Measurements from ENCODE around the gene CACNA1B. TPM values are rescaled to one million over a fixed set of nuclear protein-coding genes. Genes with fewer than 3 reads are reported as not detected.
A peak's percentile ranks its signal among the peaks of the same experiment; 100 is the strongest.

Gene CACNA1B
- polyA plus RNA-seq, 2 of the 4 experiments (the other 2 are of a cell fraction) = 0.03 to 0.06 TPM

- FAIRE-seq (no peak), ATAC-seq (no peak), DNase-seq (ENCODE audit: low read depth in 1 of 2, low spot score in 1 of 2) (no peak)
- ChIA-PET POLR2A (no interaction called here), CTCF (no interaction called here)
- H3K4me1 ChIP-seq = no peaks in the 10 kb centered on the region
- no peak overlapping the region for H3K27ac ChIP-seq
- WGBS (ENCODE audit: missing lambda C conversion rate) = 22% methylated on average over 8 of the region's 8 CpGs
- H3K4me3 ChIP-seq = no peak overlapping the region
- H3K4me2 ChIP-seq = no peak overlapping the region
- peaks cover 6% of the 10 kb centered on the region; the same call in 2 of the 3 replicates for H3K9me3 ChIP-seq
- TF ChIP-seq CBX8 (IDR thresholded peaks at IDR 0.05) = no peak
- no peak for TF ChIP-seq NFE2L2 (conservative IDR thresholded peaks at IDR 0.05; ENCODE audit: low read length)
- no peak for TF ChIP-seq JUN (IDR thresholded peaks at IDR 0.05)
Measured at GRCh38 chr9:137873408-137873807, 4.2 kb upstream of the CACNA1B start.

- POLR2A ChIA-PET = no interaction called here
- 49% methylated on average over 9 of the region's 9 CpGs for WGBS (ENCODE audit: missing lambda C conversion rate)
Measured at GRCh38 chr9:137873858-137874362, 3.7 kb upstream of the CACNA1B start.

GRCh38 chr9:137875354-137875753 lies 2.2 kb upstream of the CACNA1B start:
- Histone ChIP-seq H3K4me2 (no peak overlapping the region), H3K4me1 (no peaks in the 10 kb centered on the region), H3K9me3 (no peaks in the 10 kb centered on the region), H3K4me3 (no peak overlapping the region), H3K27ac (no peak overlapping the region)
- ChIA-PET CTCF (interaction anchor here (1.1 kb wide), 1 partner anchor 9 kb away, joined by 3 read pairs; no protein-coding TSS in a partner anchor), POLR2A (no interaction called here)
- ATAC-seq (no peak), DNase-seq (ENCODE audit: low read depth in 1 of 2, low spot score in 1 of 2) (no peak), FAIRE-seq (no peak)
- WGBS (ENCODE audit: missing lambda C conversion rate) = 53% methylated on average over 13 of the region's 14 CpGs
- no peak for TF ChIP-seq HOXB5 (CRISPR knock-in tag; IDR thresholded peaks at IDR 0.05)
- no peak for TF ChIP-seq HES2 (IDR thresholded peaks at IDR 0.05)
- no peak for TF ChIP-seq BCL3 (IDR thresholded peaks at IDR 0.05)
- no peak for TF ChIP-seq ZFP36 (IDR thresholded peaks at IDR 0.05; ENCODE audit: borderline replicate concordance, partially characterized antibody)

More at GRCh38 chr9:137873858-137874362, 3.7 kb upstream of the CACNA1B start:
- FAIRE-seq = no peak
- peaks cover under 1% of the 10 kb centered on the region; the same call in 1 of the 3 replicates for H3K9me3 ChIP-seq
- no peak for DNase-seq (ENCODE audit: low read depth in 1 of 2, low spot score in 1 of 2)
- no peaks in the 10 kb centered on the region for H3K4me1 ChIP-seq
- TF ChIP-seq MAFK (IDR thresholded peaks at IDR 0.05; ENCODE audit: partially characterized antibody) (peak; percentile 89), NFE2L2 (conservative IDR thresholded peaks at IDR 0.05; ENCODE audit: low read length) (0 out of 2 replicates have a peak, but pooled peaks have one; percentile 7), PHF8 (IDR thresholded peaks at IDR 0.05; ENCODE audit: borderline replicate concordance, low read depth) (no peak), HMGXB4 (CRISPR knock-in tag; IDR thresholded peaks at IDR 0.05; ENCODE audit: borderline replicate concordance) (no peak)
- H3K27ac ChIP-seq = no peak overlapping the region
- H3K4me2 ChIP-seq = 0 out of 3 replicates have a peak overlapping the region, but pooled peaks have one; percentile 12
- H3K4me3 ChIP-seq = no peak overlapping the region
- CTCF ChIA-PET = no interaction called here
- ATAC-seq = no peak

GRCh38 chr9:137875846-137876245 lies 1.7 kb upstream of the CACNA1B start:
- H3K27ac ChIP-seq = no peak overlapping the region
- POLR2A ChIA-PET = no interaction called here
- DNase-seq (ENCODE audit: low read depth in 1 of 2, low spot score in 1 of 2) = no peak
- no peak overlapping the region for H3K4me2 ChIP-seq
- no peak overlapping the region for H3K4me3 ChIP-seq
- FAIRE-seq = no peak
- CTCF ChIA-PET = interaction anchor here (1.1 kb wide), 1 partner anchor 8 kb away, joined by 3 read pairs; no protein-coding TSS in a partner anchor
- H3K9me3 ChIP-seq = no peaks in the 10 kb centered on the region
- 47% methylated on average over 10 of the region's 10 CpGs for WGBS (ENCODE audit: missing lambda C conversion rate)
- ATAC-seq = no peak
- H3K4me1 ChIP-seq = no peaks in the 10 kb centered on the region
- TF ChIP-seq SMC3 (IDR thresholded peaks at IDR 0.05) (no peak), CEBPB (IDR thresholded peaks at IDR 0.05) (no peak), MYC (IDR thresholded peaks at IDR 0.05; ENCODE audit: borderline replicate concordance, low read length) (no peak), E2F6 (IDR thresholded peaks at IDR 0.05; ENCODE audit: borderline replicate concordance, low read depth) (no peak), POLR2AphosphoS2 (conservative IDR thresholded peaks at IDR 0.05; ENCODE audit: low read length) (no peak), BCL3 (IDR thresholded peaks at IDR 0.05) (no peak), NFE2L2 (conservative IDR thresholded peaks at IDR 0.05; ENCODE audit: low read length) (no peak), HOXA7 (CRISPR knock-in tag; IDR thresholded peaks at IDR 0.05) (no peak), SREBF2 (IDR thresholded peaks at IDR 0.05) (no peak), GATA3 (IDR thresholded peaks at IDR 0.05; ENCODE audit: borderline replicate concordance) (no peak), NPAS2 (CRISPR knock-in tag; IDR thresholded peaks at IDR 0.05; ENCODE audit: borderline replicate concordance) (no peak), RARB (CRISPR knock-in tag; IDR thresholded peaks at IDR 0.05) (no peak), TP53 (CRISPR knock-in tag; IDR thresholded peaks at IDR 0.05) (no peak), MAX (IDR thresholded peaks at IDR 0.05) (no peak), RNF2 (IDR thresholded peaks at IDR 0.05; ENCODE audit: borderline replicate concordance, low read depth) (no peak), JUNB (IDR thresholded peaks at IDR 0.05) (no peak), EHMT2 (IDR thresholded peaks at IDR 0.05; ENCODE audit: low read depth) (no peak), PHF8 (IDR thresholded peaks at IDR 0.05; ENCODE audit: borderline replicate concordance, low read depth) (no peak), JUN (IDR thresholded peaks at IDR 0.05) (no peak)
